Bone marrow (tissue), 2 donors: ENCODE results near the gene ETS2.

Experiments
- DNase-seq, 2 donors: peaks; one replicate each; lab custom pipeline; 2025; lab: John Stamatoyannopoulos, UW

Gene ETS2

GRCh38 chr21:38802050-38803026 is 3.4 kb upstream of the ETS2 start:
- DNase-seq = no peak

- DNase-seq = no peak
Observed at GRCh38 chr21:38803075-38803660, 2.6 kb upstream of the ETS2 start.

GRCh38 chr21:38804030-38804788 is 1.5 kb upstream of the ETS2 start:
- peak in 1 of 2 donors; percentile 24 for DNase-seq

DNA sequence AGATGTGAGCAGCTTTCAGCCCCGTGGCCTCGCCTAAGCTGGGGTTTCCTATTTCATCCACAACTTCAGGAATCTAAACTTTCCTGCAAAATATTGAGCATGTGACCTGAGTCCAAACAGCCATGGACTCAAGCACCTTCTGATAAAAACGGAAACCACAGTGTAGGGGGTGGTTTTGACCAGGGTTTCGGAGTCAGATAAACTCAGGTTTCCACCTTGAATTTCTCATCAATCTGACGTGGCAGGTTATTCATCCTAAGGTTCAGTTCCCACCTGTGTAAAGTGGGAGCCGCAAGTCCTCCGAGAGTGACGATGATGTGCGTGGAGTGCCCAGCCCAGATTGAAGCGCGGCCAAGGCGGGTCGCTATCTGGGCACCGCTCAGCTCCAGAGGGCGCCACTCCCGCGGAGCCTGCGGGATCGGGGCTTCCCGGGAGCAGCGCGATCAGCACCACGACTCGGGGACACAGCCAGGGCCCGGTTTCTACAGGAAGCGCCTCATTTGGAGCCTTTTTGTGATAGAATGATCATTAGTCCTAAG is 871 bp upstream of the ETS2 start:
- no peak for DNase-seq

- DNase-seq = peak in 1 of 2 donors; percentile 74
Observed at GRCh38 chr21:38806153-38806941, 618 bp downstream of the ETS2 start.

DNA sequence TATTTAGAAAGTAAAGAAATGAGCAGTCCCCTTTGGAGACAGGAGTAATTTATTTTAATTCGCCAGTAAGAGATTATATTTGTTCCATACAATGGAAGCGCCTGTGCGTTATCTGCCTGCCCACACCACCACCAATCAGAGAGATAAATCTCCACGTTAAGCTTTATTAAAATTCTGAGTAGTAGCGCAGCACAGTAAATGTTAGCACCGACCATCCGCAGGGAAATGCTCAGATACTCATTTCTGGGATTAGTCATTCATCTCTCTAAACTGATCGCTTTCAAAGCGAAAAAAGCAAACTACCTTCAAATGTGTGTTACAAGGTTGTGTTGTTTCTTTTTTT is 1.2 kb downstream of the ETS2 start:
- DNase-seq = no peak

DNA sequence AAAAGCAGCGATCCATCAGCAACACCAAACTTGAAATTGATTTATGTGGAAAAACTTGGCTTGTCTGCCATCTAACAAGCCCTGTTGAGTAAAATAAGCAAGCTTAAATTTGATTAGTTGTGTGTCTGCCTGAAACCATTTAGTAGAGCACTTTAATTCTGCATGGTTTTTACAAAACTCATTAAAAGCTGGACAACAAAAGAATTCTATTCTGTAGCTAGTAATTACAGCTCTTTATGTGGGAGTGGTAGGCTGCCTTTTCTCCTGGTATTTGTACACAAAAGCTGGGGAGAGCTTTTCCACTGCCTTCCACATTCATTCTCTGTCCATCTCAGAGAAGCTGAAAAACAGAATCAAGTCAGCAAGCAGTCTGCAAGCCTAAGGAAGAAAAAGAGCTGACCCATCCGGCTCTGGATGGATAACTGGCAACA is 1.7 kb downstream of the ETS2 start:
- DNase-seq = no peak

DNA sequence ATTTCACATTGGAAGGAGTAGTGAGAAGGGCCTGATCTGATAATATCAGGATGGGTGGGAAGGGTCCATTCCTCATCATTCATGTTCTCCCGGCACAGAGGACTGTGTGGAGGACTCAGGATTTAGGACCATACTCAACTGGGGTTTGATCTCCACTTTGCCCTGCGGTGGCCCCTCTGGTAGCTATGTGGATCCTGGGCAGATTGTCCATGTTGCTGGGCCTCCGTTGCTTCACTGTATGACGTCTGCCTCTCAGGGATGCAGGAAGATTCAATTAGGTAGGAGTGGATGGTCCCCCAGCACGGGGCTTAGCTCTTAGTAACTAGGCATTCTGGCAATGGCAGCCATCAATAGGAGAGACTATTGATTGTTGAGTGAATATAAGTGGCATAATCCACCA is 2.3 kb downstream of the ETS2 start:
- DNase-seq = peak; percentile 11 to 29

DNA sequence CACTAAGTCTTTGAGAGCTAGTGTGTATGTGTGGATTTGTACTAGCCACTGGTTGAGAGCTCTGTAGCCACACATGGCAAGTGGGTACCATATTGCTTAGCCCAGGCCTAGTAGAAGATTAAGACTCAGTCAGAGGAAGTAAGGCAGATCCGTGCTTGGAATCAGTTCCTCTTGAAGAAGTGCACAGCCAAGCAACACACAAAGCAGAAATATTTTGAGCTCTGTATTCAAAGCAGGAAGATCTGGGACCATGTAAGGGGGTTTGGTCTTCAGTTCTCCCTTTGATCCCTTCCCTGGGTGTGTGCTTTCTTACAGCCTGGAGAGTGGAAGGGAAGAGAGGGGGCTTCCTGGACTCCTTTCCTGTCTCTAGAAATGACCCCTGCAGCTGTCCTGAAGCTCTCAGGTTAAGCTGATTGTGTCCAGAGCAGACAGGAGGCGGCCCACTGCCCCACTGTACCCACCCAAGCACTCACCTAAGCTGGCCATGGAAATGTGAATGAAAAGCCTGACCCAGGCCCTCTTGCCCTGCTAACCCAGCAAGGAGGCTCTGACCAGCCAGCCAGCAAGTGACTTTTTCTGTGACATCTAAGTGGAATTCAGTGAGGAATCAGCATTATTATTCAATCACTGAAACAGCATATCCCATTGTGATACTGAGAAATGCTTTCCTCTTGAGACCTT is 3.6 kb downstream of the ETS2 start:
- peak in 1 of 2 donors; percentile 64 for DNase-seq

- DNase-seq = no peak
Observed at GRCh38 chr21:38810034-38810825, 4.5 kb downstream of the ETS2 start.

GRCh38 chr21:38810826-38811164 is 5.1 kb downstream of the ETS2 start:
- no peak for DNase-seq

DNA sequence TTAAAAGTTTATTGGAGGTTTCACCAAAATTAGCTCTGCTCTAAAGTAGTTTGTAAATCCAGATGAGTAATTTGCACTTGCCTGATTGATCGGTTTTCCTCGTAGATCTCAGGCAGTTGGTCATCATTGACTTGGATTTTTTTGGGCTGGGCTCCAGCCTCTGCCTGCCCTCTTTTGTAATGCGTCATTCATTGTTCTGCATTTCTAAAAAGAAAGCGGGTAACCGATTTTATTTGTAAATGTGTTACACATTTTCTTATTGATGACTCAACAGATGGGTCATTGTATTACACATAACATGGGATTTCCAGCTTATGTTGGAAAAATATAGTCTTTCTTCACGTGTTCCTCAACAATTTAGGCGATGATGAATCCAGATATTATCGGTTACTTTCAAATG is 5.5 kb downstream of the ETS2 start:
- DNase-seq = no peak

GRCh38 chr21:38813143-38813542 is 7.4 kb downstream of the ETS2 start:
- no peak for DNase-seq

- no peak for DNase-seq
Observed at GRCh38 chr21:38813547-38813946, 7.8 kb downstream of the ETS2 start.

DNA sequence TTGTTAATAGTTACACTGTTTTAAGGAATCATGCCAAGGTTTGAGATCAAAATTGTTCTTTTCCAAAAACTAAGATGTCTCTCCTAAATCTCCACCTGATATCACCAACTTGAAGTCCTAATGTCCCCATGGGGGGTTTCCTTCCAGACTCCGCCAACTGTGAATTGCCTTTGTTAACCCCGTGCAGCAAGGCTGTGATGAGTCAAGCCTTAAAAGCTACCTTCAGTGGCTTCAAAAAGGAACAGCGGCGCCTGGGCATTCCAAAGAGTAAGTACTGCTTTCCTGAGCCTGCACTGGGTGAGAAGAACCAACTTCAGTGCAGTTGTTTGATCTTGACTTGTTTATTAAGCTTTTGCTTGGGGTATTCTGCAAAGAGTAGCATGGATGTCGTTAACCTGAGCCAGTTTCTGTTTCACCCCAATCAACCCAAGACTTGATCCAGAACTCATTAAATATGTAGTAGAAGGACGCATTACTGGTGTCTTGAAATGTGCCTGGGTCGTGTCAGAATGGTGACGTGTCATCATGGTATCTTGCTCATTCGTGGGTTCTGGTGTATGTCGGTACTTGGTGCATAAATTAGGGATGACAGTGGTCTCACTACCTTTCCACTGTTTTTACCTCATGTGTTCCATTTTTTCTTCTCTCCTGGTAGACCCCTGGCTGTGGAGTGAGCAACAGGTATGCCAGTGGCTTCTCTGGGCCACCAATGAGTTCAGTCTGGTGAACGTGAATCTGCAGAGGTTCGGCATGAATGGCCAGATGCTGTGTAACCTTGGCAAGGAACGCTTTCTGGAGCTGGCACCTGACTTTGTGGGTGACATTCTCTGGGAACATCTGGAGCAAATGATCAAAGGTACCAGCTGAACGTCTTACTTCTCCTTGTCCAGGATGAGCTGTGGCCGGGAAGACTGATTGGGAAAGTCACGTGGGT is 8.7 kb downstream of the ETS2 start:
- no peak for DNase-seq

DNA sequence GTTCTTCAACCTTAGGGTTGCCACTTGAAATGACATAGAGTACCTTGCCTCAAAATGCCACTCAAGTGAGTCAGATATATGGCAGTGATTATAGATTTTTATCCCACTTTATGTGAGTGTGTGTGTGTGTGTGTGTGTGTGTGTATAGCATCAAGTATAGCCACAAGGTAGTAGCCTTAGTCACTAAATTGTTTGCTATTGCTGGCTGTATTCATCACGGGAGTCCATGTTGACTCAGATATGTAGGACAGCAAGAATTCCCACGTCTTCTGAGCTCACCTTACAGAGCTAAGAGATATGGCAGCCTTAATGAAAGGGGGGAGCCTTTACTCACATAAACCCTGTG is 9.3 kb downstream of the ETS2 start:
- no peak for DNase-seq

- DNase-seq = no peak
Observed at GRCh38 chr21:38816400-38816977, 10.8 kb downstream of the ETS2 start.

GRCh38 chr21:38817371-38818324 is 11.9 kb downstream of the ETS2 start:
- DNase-seq = no peak
